Stimulated activated CD8-positive, alpha-beta memory T cell treated with anti-CD3 and anti-CD28 coated beads, Interleukin-15, amount 100 ng/mL, for 1 hour (primary cell): ENCODE data around the gene DNM1.
"Not testable (repeated sequence)": the region's sequence is repeated elsewhere in the genome, so short reads cannot be mapped to it uniquely, and the experiment has no call there.

Experiments used
- DNase-seq: peaks from one replicate; pipeline ENCODE4 v3.0.0-alpha.2; 2020; ENCODE audit warnings: low read depth

The DNM1 gene

DNA sequence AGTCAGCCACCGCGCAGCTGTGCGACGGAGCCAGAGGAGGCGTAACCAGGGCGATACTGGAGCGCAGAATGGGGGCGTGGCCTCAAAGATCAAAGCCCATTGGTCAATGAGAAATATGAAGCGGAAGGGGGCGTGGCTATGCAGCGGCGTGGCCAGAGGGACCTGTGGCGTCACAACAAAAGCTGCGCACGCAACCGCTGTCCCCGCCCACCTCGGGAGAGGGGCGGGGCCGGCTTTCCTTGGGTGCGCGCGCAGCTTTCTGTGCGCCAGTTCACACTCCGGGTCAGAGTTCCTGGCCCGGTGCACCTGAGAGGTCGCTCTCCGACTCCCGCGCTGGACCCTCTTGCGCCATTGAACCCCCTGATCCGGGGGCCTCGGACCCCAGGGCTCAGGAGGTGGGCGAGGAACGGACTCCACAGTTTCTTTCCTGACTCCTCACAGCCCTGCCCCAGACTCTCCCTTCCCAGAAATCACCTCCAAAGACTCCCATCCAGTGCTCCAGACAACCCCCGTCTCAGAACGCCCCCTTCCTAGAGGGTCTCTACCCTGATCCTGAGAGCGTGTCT, 72.9 kb downstream of the DNM1 start, which contains the start of gene SWI5:
Gene SWI5, plus strand, starts transcription at position 269 of the 566 bp plus-strand sequence.
- DNase-seq = peak; percentile 100

DNA sequence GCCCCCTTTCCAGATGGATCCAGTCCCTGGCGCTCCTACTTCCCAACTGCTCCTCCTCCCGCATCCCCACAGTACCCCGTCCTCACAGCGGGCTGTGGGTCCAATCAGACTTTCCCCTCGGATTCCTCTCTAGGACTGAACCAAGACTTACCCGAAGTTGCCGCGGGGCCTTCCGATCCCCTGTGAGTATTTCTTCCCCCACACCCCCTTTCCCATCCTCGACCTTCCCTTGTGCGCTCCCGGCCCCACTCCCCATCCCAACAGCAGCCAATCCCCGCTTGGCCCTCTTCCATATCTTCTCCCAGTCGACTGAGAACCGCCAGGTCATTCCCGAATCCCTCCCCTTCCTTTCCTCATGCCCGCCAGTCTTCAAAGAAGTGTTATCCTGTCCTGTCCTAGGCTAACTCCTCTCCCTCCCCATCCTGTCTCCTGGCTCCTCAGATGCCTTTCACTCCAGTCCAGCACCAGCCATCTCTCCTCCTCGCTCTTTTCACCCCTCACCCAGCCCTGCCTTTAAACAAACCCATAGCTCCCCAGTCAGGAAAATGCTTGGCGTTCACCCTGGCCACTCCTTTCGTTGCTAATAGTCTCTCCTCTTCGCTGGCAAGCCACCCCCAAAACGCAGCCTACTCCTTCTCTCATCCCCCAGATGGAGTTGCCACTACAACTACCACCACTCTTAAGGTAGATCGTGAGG, 73.5 kb downstream of the DNM1 start:
- DNase-seq = no peak

DNA sequence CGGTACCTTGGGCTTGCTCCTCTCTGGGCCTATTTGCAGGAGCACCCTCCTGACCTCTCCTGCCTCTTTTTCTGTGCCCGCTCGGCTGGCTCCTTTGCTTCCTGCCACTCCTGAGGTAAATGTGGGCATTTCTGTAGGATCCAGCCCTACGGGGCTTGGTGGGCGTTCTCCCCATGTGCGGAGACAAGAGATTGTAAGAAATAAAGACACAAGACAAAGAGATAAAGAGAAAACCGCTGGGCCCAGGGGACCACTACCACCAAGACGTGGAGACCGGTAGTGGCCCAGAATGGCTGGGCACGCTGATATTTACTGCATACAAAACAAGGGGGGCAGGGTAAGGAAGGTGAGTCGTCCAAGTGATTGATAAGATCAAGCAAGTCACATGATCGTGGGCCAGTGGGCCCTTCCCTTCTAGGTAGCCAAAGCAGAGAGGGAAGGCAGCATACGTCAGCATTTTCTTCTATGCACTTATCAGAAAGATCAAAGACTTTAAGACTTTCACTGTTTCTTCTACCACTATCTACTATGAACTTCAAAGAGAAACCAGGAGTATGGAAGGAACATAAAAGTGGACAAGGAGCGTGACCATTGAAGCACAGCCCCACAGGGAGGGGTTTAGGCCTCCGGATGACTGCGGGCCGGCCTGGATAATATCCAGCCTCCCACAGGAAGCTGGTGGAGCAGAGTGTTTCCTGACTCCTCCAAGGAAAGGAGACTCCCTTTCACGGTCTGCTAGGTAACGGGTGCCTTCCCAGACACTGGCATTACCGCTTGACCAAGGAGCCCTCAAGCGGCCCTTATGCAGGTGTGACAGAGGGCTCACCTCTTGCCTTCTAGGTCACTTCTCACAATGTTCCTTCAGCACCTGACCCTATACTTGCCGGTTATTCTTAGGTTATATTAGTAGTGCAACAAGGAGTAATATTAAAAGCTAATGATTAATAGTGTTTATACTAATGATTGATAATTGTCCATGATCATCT, 76.2 kb downstream of the DNM1 start:
- not testable (repeated sequence) for DNase-seq

DNA sequence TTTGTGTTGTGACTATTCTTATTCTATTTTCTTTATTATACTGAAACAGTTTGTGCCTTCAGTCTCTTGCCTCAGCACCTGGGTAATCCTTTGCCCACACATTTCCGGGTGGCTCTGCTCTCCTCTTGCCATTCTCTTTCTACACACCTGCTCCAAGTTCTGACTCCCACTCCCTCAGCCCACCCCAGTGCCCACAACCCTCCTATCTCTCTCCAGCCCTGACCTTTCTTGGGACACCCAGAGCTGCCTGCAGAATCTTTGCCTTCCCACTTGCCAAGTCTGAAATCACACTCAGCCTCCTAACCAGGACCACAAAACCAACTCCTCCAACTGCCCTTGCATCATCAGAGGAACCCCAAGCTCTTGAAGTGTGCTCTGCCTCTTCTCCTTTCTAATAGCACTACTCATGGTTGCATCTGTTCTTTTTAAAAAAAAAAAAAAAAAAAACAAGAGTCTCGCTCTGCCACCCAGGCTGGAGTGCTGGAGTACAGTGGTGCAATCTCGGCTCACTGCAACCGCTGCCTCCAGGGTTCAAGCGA, 77.0 kb downstream of the DNM1 start:
- no peak for DNase-seq

DNA sequence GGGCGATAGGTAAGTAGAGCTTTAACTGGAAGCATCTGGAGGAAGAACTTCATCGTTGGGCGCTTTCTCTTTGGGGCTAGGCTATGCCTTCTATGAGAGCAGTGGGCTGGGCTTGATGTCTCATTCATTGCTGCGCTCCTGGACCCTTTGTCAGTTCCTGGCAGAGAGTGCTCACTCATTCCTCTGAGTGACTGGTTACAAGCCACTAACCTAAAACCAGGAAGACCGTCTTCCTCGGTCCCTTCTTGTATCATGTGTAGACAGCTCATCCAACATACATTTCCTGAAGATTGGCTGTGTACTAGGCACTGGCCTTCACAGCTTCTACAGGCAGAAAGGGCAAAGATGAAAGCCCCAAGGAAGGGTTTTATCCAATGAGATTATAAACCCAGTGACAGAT, 79.3 kb downstream of the DNM1 start:
- no peak for DNase-seq

DNA sequence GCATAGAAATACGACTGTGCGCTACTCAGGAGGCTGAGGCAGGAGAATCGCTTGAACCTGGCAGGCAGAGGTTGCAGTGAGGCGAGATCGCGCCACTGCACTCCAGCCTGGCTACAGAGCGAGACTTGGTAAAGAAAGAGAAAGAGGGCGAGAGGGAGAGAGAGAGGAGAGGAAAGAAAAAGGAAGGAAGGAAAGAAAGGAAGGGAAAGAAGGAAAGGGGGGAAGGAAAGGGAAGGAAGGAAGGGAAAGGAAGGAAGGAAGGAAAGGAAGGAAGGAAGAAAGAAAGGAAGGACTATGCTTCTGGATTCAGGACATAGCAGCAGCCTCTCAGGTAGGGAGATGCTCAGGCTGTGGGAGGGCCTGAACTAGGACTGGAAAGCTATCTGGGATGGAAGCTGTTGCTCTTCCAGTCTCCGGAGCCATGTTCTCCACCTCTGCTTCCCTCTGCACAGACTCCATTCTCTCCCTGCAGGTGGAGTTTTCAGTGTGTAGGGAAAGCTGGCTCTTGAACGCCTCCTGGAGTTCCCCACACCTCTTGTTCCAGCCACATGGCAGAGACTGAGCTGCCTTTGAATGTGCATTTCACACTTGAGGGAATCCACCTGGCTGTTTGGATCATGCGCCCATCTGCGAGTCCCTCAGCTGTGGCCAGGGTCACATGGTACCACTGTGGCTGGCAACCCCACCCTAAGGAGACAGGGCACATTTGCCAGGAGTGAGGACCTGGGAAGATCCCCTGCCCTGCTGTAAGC, 82.0 kb downstream of the DNM1 start:
- DNase-seq = no peak

DNA sequence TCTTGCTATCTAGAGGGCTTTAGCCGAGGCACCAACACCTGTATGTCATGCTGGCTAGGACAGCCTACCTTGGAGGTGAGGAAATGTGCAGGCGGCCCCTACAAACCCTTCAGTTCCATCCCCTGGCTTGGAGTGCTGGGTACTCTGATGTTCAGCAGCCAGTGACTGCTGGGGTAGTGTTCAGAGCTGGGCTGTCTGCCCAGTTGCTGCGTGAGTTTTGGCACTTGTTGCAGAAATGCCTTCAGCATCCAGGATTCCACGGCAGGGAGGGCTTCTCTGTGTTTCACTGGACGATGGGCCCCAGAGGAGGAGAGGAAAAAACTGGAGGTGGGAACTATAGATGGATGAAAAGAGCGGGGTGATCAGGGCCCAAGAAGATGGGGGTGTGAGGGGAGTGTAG, 83.3 kb downstream of the DNM1 start:
- DNase-seq = no peak

DNA sequence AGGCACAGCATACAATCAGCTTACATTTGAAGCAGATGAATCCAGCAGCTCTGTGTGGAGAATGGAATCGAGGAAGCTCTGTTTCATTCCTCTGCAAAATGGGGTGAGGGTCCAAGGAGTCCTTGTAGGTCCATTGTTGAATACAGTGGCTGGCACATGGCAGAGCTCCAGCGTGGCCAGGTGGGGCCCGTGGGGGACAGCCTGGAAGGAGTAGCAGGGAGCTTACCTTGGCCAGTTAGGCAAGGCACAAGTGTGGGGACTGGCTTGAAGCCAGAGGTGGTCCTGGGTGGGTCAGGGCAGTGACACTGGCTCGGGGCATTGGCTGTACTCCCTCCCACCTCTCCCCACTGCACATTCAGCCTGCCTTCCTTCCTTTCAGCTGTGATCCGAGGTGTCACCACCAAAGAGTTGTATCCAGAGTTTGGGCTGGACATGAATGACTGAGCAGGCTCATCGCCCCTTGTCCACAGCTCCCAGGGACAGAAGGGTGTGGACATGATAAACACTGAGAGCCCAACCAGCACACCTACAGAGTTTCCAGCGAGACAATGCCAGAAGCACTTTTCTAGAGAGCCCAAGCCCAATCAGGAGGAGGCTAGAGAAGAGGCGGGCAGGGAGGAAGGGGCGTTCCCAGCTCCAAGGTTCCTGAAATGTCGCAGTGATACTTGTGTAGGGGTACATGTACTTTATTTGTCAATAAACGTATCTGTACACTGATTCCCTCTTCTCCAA, 85.3 kb downstream of the DNM1 start:
- DNase-seq = no peak

DNA sequence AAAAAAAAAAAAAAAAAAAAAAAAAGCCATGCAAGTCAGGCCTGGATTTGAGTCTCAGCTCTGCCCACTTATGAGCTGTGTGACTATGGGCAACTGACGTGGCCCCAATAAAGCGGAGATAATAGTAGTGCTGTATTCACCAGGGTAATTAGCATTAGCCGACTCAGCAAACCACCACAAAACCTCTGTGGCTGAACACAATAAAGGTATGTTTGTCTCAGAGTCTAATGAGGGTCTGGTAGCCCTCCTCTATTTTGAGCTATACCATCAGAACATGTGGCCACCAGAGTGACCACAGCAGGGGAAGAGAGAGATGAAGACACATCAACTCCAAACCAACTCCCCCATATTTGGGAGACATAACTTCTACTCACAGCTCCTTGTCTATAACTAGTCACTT, 88.8 kb downstream of the DNM1 start:
- DNase-seq = no peak

DNA sequence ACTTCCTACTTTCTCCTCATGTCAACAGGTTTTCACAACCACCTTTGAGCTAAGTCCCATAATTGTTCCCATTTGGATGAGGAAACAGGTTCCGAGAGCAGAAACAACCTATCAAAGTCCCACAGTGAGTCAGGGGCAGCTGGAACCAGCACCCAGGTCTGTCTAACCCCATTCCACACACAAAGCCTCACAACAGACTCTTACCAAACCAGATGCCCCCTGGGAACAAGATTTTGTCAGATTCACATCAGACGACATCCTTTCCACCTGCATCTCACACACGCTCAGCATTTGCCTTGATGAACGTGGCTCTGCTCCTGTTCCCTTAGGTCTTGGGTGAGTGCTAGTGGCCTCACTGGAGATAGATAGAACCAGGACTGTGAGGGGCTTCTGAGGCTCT, 89.9 kb downstream of the DNM1 start:
- no peak for DNase-seq

DNA sequence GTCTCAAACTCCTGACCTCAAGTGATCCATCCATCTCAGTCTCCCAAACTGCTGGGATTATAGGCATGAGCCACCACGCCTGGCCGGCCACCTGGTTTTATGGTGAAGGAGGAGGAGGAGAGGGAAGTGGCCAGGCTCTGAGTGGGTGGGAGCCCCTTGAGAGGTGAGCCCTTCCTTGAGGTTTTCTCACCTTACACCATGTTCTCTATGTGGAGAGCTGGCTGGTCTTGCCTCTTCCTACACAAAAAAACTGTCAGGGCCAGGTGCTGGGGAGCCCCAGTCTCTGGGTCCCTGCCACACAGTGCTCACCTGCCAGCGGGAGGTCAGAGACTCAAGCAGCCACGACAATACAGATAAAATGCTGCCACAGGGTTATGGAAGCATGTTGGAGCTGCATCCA, 91.0 kb downstream of the DNM1 start:
- no peak for DNase-seq

DNA sequence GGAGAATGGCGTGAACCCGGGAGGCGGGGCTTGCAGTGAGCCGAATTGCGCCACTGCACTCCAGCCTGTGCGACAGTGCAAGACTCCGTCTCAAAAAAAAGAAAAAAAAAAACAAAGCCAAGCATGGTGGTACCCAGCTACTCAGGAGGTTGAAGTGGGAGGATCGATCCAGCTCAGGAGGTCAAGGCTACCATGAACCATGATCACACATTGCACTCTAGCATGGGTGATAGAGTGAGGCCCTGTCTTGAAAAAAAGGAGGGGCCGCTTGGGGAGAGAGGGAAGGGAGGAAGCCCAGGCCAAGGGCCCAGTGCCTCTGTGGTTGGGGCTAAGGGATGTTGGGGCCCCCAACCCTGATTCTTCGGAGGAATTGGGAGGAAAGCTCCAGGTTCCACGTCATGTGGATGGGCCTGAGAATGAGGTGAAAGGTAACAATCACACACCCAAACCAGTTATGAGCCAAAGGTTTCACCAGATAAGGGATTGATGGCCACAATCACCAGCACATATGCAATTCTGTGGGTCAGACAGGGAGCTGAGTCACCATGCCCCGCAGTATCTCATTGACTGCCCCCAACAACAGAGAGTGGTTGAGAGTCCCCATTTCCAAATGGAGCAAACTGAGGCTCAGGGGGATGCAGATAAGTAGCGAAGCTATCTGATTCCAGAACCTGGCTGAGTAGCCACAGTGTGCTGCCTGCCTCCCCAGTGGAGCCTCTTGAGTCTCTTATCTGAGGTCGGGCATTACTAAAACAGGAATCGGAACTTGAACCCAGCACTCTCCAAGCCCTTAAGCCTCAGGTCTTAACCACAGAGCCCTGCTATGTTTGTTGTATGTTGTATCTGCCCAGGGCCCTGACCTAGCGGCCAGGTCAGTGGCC, 93.4 kb downstream of the DNM1 start:
- DNase-seq = no peak

DNA sequence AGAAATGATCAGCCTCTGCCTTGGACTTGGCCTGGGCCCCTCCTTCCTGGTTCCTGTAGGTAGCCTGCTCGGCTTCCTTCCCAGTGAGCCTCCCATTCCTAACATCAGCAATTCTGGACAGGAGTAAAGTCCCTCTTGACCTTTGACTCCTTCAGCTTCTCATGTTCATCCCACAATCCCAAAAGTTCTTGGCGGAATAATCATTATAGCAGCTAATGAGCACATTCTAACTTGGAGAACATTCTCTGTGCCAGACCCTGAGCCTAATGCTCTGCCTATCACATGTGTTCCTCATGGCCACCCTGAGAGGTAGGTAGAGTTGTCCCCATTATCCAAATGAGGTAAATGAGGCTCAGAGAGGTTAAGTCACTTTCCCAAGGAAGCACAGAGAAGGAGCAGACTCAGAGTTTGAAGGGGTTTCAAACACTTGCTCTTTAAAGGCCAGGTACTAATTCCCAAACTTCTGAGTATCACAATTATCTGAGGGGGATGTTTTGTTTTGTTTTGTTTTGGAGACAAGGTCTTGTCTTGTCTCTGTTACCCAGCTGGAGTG, 94.1 kb downstream of the DNM1 start:
- DNase-seq = no peak

DNA sequence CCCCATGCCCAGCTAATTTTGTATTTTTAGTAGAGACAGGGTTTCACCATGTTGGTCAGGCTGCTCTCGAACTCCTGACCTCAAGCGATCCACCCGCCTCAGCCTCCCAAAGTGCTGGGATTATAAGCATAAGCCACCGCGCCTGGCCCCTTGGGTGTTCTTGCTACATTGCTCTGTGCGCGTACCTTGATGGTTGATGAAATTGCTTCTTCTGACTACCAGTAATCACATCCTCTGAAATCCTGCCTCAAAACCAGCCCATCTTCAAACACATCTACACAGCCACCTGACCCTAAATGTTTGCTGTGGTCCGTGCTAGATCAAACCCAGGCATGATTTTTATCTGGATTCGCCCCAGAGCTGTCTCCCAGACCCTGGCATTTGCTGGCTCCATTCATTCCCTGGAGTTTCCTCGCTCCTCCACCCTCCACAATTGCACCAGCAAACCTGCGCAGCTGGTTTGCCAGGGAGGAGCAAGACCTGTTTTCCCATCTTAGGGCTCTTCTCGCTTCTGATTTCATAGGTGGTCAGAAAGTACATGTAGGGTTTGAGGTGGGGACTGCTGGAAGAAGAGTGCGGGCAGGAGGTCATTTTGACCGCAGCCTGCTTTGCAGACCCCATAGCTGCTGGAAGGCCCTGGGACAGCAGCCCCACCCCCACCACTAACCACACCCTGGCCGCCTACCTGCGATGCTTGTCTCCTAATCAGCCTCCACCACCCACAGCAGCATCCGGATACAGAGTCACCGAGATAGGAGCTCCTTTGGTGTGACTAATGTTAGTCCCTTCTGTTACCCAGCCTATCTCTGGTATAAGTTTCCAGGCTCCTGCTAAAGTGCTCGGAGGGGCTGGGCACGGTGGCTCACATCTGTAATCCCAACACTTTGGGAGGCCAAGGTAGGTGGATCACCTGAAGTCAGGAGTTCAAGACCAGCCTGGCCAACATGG, 95.6 kb downstream of the DNM1 start:
- DNase-seq = no peak

DNA sequence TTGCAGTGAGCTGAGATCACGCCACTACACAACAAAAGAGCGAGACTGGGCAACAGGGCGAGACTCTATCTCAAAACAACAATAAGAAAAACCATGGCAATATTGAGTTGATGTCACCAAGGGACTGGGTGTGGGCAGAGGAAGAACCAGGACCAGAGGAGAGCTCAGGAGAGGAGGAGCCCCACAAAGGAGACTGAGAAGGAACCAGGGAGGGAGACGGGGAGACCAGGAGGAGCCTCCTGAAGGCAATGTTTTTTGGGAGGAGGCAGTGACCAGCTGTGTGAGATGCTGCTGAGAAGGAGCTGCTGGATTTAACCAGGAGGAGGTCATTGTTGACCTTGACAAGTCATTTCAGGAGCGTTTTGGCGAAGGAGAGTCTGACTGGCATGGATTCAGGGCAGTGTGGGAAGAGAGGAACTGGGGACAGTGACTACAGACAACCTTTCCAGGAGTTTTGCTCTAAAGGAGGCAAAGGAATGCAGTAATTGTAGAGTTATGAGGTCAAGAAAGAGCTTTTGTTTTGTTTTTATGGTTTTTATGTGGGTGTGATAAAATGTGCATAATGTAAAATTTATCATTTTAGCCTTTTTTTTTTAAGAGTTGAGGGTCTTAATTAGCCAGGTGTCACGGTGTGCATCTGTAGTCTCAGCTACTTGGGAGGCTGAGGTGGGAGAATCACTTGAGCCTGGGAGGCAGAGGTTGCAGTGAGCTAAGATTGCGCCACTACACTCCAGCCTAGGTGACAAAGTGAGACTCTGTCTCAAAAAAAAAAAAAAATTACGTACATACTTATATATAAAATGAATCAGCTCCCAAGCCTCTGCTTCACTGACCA, 101.2 kb downstream of the DNM1 start:
- no peak for DNase-seq
